GM12878 (cell line): ENCODE data around the gene NEDD8. TPM values are rescaled to one million over a fixed set of nuclear protein-coding genes. Genes with fewer than 3 reads are reported as not detected.

ENCODE experiments used
- BACH1 ChIP-seq: fragments of 450-650 bp; IDR thresholded peaks from 2 replicates; pipeline ENCODE4 v1.6.1; 2017; ENCODE audit warnings: mild to moderate bottlenecking, borderline replicate concordance
- CEBPZ ChIP-seq: fragments of 150-350 bp; IDR thresholded peaks from 2 replicates; pipeline ENCODE4 v1.6.1; 2016; ENCODE audit warnings: low read depth, low read length
- CHD1 ChIP-seq: IDR thresholded peaks from 2 replicates; pipeline ENCODE4 v1.6.1; 2012; ENCODE audit warnings: low read depth, low read length, improper control_type of control experiment
- CHD2 ChIP-seq: IDR thresholded peaks from 2 replicates; pipeline ENCODE4 v1.6.1; 2011; ENCODE audit warnings: low read depth, low read length, improper control_type of control experiment, borderline replicate concordance
- FOXM1 ChIP-seq: IDR thresholded peaks from 2 replicates; pipeline ENCODE4 v1.6.1; 2012; ENCODE audit warnings: low read depth, mild to moderate bottlenecking, inconsistent platforms, low read length, moderate library complexity
- GATAD2B ChIP-seq: fragments of 450-650 bp; conservative IDR thresholded peaks from 2 replicates; pipeline ENCODE4 v1.6.1; 2017; ENCODE audit warnings: low read depth, mild to moderate bottlenecking, moderate library complexity
- HDAC2 ChIP-seq: fragments of 200-600 bp; sonication (generic); IDR thresholded peaks from 2 replicates; pipeline ENCODE4 v1.6.1; 2017
- HDAC6 ChIP-seq: fragments of 200-600 bp; sonication (generic); IDR thresholded peaks from one replicate; pipeline ENCODE4 v1.8.0; 2017; ENCODE audit warnings: antibody characterized with exemption; ENCODE audit not compliant: unreplicated experiment
- JUND ChIP-seq: IDR thresholded peaks from 2 replicates; pipeline ENCODE4 v1.6.1; 2012; ENCODE audit warnings: low read depth, mild to moderate bottlenecking, low read length, improper control_type of control experiment, moderate library complexity
- MYB ChIP-seq: fragments of 150-350 bp; IDR thresholded peaks from 2 replicates; pipeline ENCODE4 v1.6.1; 2014; ENCODE audit warnings: mild to moderate bottlenecking, low read depth, low read length, borderline replicate concordance
- NFXL1 ChIP-seq: fragments of 450-650 bp; IDR thresholded peaks from 2 replicates; pipeline ENCODE4 v1.6.1; 2017; ENCODE audit warnings: antibody characterized with exemption, mild to moderate bottlenecking, borderline replicate concordance
- NR2F1 ChIP-seq: fragments of 450-650 bp; conservative IDR thresholded peaks from 2 replicates; pipeline ENCODE4 v1.6.1; 2017; ENCODE audit warnings: mild to moderate bottlenecking
- POLR2AphosphoS2 ChIP-seq: IDR thresholded peaks from 2 replicates; pipeline ENCODE4 v1.6.1; 2011; ENCODE audit warnings: low read depth, mild to moderate bottlenecking, low read length, improper control_type of control experiment, moderate library complexity
- RCOR1 ChIP-seq: conservative IDR thresholded peaks from 2 replicates; pipeline ENCODE4 v1.6.1; 2012; ENCODE audit warnings: low read depth, low read length, improper control_type of control experiment
- RELB ChIP-seq: fragments of 450-650 bp; IDR thresholded peaks from 2 replicates; pipeline ENCODE4 v1.6.1; 2017; ENCODE audit warnings: low read depth, mild to moderate bottlenecking, moderate library complexity
- RFX5 ChIP-seq: IDR thresholded peaks from 2 replicates; pipeline ENCODE4 v1.6.1; 2011; ENCODE audit warnings: low read depth, low read length, improper control_type of control experiment
- SMC3 ChIP-seq: IDR thresholded peaks from 2 replicates; pipeline ENCODE4 v1.6.1; 2011; ENCODE audit warnings: low read length, improper control_type of control experiment, borderline replicate concordance
- SRF ChIP-seq, 2 experiments: IDR thresholded peaks; 2 replicates each; pipeline ENCODE4 v1.6.1; 2011; ENCODE audit warnings: low read depth in 2 of 2, low read length in 2 of 2, mild to moderate bottlenecking in 1 of 2, moderate library complexity in 1 of 2
- STAT3 ChIP-seq: IDR thresholded peaks from 2 replicates; pipeline ENCODE4 v1.6.1; 2011; ENCODE audit warnings: low read depth, low read length, improper control_type of control experiment
- SUPT20H ChIP-seq: IDR thresholded peaks from 2 replicates; pipeline ENCODE4 v1.6.1; 2011; ENCODE audit warnings: low read depth, mild to moderate bottlenecking, low read length, moderate library complexity, borderline replicate concordance; ENCODE audit not compliant: control insufficient read depth
- ZNF592 ChIP-seq: fragments of 450-650 bp; IDR thresholded peaks from 2 replicates; pipeline ENCODE4 v1.6.1; 2017; ENCODE audit warnings: mild to moderate bottlenecking, moderate library complexity
- polyA plus RNA-seq, 11 experiments: library from polyadenylated mRNA; depleted of rRNA in 4 of 11; unstranded in 6 of 11; stranded (reverse) in 5 of 11; fragments of >200 nt; fragmentation: Nextera tagmentation in 4 of 11; fragmentation: Illumina TruSeq in 1 of 11; extraction: Ambion mirVana in 4 of 11; extraction: Trizol in 1 of 11; gene quantifications; 1 replicate in 1 of 11; 2 replicates in 10 of 11; pipeline versions ENCODE4 v1.2.1 to v1.2.3, GENCODE V29; 2011 to 2016; ENCODE audit warnings: inconsistent platforms in 2 of 11, missing spikeins in 2 of 11, low read depth in 1 of 11
- total RNA-seq, 4 experiments: library from RNA; depleted of rRNA in 3 of 4; stranded (reverse); fragments of >200 nt in 3 of 4; fragmentation: Illumina TruSeq in 1 of 4; extraction: Trizol in 1 of 4; gene quantifications; 2 replicates each; pipeline versions ENCODE4 v1.2.1 to v1.2.3, GENCODE V29; 2013 to 2021

The NEDD8 gene
- total and polyA plus RNA-seq, 10 of the 15 experiments (the other 5 are each of a cell fraction or from before 2014, with no cell fraction given), result 164 to 991 (median 300) TPM

- TF ChIP-seq HDAC6 (no peak), CEBPZ (peak; percentile 34; the same call in 1 of the 2 replicates), NR2F1 (no peak; the same call in 1 of the 2 replicates), CHD2 (peak; percentile 89), FOXM1 (peak; percentile 62; the same call in 1 of the 2 replicates), GATAD2B (0 out of 2 replicates have a peak, but pooled peaks have one; percentile 59), RFX5 (peak; percentile 58; the same call in 1 of the 2 replicates), CHD1 (no peak), SRF (IDR thresholded peaks at IDR 0.05; ENCODE audit: low read depth in 2 of 2, low read length in 2 of 2) (peak; percentile 59 to 95; a peak in 3 of 4 replicates), SUPT20H (no peak), ZNF592 (no peak), RCOR1 (peak; percentile 94), JUND (no peak), MYB (peak; percentile 76; the same call in 1 of the 2 replicates), HDAC2 (no peak), STAT3 (peak; percentile 95), RELB (peak; percentile 84), BACH1 (peak; percentile 51; the same call in 1 of the 2 replicates), NFXL1 (no peak), POLR2AphosphoS2 (peak; percentile 72), SMC3 (peak; percentile 26; the same call in 1 of the 2 replicates)
Measured at GRCh38 chr14:24188251-24189058, 43.7 kb downstream of the NEDD8 start, which contains the start of gene IPO4 (continued).
